Astrocyte (in vitro differentiated cells and primary cell): ENCODE results near the gene CSMD2.
"Not testable (repeated sequence)": the region's sequence is repeated elsewhere in the genome, so short reads cannot be mapped to it uniquely, and the experiment has no call there.

Experiments
- EZH2 ChIP-seq: IDR thresholded peaks from 2 replicates; pipeline ENCODE4 v1.6.1; 2012; ENCODE audit warnings: mild to moderate bottlenecking, low read length, inconsistent platforms; ENCODE audit not compliant: insufficient read depth
- TF ChIP-seq, protein P1 (sequence below): IDR thresholded peaks from 2 replicates; pipeline ENCODE4 v1.5.1; 2011; ENCODE audit warnings: low read depth, mild to moderate bottlenecking, inconsistent platforms, low read length, moderate library complexity; ENCODE audit not compliant: insufficient read depth

DNA sequence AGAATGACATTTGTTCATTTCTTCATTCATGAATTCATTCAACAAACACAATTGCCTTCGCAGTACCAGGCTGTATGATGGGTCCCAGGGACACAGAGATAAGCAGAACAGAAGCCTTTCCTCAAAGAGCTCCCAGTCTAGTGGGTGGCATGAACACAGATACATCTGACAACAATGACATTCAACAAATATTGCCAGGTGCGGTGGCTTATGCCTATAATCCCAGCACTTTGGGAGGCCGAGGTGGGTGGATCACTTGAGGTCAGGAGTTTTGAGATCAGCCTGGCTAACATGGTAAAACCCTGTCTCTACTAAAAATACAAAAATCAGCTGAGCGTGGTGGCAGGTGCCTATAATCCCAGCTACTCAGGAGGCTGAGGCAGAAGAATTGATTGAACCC is 18.4 kb upstream of the CSMD2 start:
- TF ChIP-seq, protein P1, sequence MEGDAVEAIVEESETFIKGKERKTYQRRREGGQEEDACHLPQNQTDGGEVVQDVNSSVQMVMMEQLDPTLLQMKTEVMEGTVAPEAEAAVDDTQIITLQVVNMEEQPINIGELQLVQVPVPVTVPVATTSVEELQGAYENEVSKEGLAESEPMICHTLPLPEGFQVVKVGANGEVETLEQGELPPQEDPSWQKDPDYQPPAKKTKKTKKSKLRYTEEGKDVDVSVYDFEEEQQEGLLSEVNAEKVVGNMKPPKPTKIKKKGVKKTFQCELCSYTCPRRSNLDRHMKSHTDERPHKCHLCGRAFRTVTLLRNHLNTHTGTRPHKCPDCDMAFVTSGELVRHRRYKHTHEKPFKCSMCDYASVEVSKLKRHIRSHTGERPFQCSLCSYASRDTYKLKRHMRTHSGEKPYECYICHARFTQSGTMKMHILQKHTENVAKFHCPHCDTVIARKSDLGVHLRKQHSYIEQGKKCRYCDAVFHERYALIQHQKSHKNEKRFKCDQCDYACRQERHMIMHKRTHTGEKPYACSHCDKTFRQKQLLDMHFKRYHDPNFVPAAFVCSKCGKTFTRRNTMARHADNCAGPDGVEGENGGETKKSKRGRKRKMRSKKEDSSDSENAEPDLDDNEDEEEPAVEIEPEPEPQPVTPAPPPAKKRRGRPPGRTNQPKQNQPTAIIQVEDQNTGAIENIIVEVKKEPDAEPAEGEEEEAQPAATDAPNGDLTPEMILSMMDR, result not testable (repeated sequence)
- not testable (repeated sequence) for TF ChIP-seq EZH2
